Activated CD8-positive, alpha-beta T cell treated with anti-CD3 and anti-CD28 coated beads for 36 hours (primary cell): ENCODE measurements around the gene PRKX. TPM values are rescaled to one million over a fixed set of nuclear protein-coding genes. Genes with fewer than 3 reads are reported as not detected.
"Not testable (repeated sequence)": the region's sequence is repeated elsewhere in the genome, so short reads cannot be mapped to it uniquely, and the experiment has no call there.

Experiments used
- ATAC-seq: fragments of 200-7000 bp; cut with Tn5 transposase; one replicate; pipeline ENCODE4 v1.10.0; 2021; ENCODE audit warnings: mild to moderate bottlenecking, moderate library complexity
- CTCF ChIA-PET: fragments of 350-600 bp; sonication (Branson Sonifier 250); formaldehyde crosslinking; loops from one replicate; lab custom pipeline; 2021; ENCODE audit warnings: antibody characterized with exemption; lab: Charles Lee
- POLR2A ChIA-PET: fragments of 350-600 bp; sonication (Branson Sonifier 250); formaldehyde crosslinking; loops from one replicate; lab custom pipeline; 2021; ENCODE audit warnings: antibody characterized with exemption; lab: Charles Lee
- DNase-seq: peaks from one replicate; pipeline ENCODE4 v3.0.0-alpha.2; 2020
- H3K27ac Mint-ChIP-seq: one replicate; pipeline ENCODE4 v1.8.0; 2021; ENCODE audit warnings: mild to moderate bottlenecking, mixed read lengths
- H3K27me3 Mint-ChIP-seq: one replicate; pipeline ENCODE4 v1.8.0; 2021; ENCODE audit warnings: mixed read lengths
- H3K36me3 Mint-ChIP-seq: one replicate; pipeline ENCODE4 v1.8.0; 2021; ENCODE audit warnings: low read depth, mixed read lengths
- H3K4me1 Mint-ChIP-seq: one replicate; pipeline ENCODE4 v1.8.0; 2021; ENCODE audit warnings: low read depth, mixed read lengths
- H3K4me3 Mint-ChIP-seq: one replicate; pipeline ENCODE4 v1.8.0; 2021; ENCODE audit warnings: mild to moderate bottlenecking, moderate library complexity, mixed read lengths
- H3K9me3 Mint-ChIP-seq: one replicate; pipeline ENCODE4 v1.8.0; 2021; ENCODE audit warnings: mixed read lengths
- CTCF ChIP-seq: fragments of 200-600 bp; IDR thresholded peaks from one replicate; pipeline ENCODE4 v1.8.0; 2022; ENCODE audit warnings: antibody characterized with exemption, mild to moderate bottlenecking
- intact Hi-C: fragments of 100-400 bp; cut with micrococcal nuclease; formaldehyde crosslinking; loops from one replicate; pipeline ENCODE4 v1.10.0; 2022
- total RNA-seq, 2 experiments: library from RNA; stranded (reverse); gene quantifications; one replicate each; pipeline ENCODE4 v1.2.3, GENCODE V29; 2021

PRKX gene
- total RNA-seq, 2 experiments from 2014 or later: 54.4 to 59.9 TPM

DNA sequence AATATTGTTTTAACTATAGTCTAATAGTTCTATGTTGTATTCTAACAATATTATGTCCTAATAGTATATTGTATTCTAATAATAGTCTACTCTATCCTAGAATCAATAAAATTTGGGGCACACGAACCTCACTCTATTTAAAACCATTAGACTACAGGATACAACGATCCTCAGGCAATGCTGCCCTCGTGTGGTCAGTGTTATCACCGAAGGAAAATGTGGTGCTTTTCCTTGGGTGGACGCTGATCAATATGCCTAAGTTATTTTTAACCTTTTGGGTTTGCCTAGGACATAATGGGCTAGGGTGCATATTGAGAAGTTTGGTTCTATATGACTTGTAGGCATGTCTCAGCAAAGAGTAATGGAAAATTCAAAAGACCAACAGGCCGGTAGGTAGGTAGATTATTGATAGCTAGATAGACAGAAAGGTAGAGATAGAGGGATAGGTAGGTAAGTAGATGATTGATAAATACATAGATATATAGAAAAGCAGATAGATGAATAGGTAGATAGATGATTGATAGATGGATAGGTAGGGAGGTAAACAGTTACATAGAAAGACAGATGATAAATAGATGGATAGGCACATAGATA is 75.1 kb downstream of the PRKX start:
- intact Hi-C loops: no loop called here
- POLR2A ChIA-PET: no interaction called here
- DNase-seq: peak; percentile 29
- Mint-ChIP-seq H3K36me3 (peaks cover 22% of the 10 kb centered on the region), H3K27ac (no peak overlapping the region), H3K4me1 (no peaks in the 10 kb centered on the region), H3K4me3 (no peak overlapping the region), H3K9me3 (no peaks in the 10 kb centered on the region), H3K27me3 (no peaks in the 10 kb centered on the region)
- CTCF ChIA-PET: interaction anchor here (1.0 kb wide), 1 partner anchor 23 kb away, joined by 3 read pairs; no protein-coding TSS in a partner anchor
- ATAC-seq: no peak
- peak; percentile 46 for TF ChIP-seq CTCF

DNA sequence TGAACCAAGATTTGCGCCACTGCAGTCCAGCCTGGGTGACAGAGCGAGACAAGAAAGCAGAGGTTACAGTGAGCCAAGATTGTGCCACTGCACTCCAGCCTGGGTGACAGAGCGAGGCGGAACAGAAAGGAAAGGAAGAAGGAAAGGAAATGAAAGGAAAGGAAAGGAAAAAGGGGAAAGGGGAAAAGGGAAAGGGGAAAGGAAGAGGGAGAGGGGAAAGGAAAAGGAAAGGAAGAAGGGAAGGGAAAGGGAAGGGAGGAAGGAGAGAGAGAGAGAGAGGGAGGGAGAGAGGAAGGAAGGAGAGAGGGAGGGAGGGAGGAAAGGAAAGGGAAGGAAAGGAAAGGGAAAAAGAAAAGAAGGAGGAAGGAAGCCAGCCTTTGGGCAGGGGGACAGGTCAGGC is 76.6 kb downstream of the PRKX start:
- Mint-ChIP-seq H3K4me1 (no peaks in the 10 kb centered on the region), H3K9me3 (no peaks in the 10 kb centered on the region), H3K4me3 (no peak overlapping the region), H3K36me3 (peaks cover 26% of the 10 kb centered on the region), H3K27me3 (no peaks in the 10 kb centered on the region), H3K27ac (no peak overlapping the region)
- ATAC-seq (no peak), DNase-seq (no peak)
- intact Hi-C loops: no loop called here
- POLR2A ChIA-PET: no interaction called here
- no peak for TF ChIP-seq CTCF
- CTCF ChIA-PET: no interaction called here

GRCh38 chrX:3631196-3631595 is 82.3 kb downstream of the PRKX start:
- H3K9me3 Mint-ChIP-seq: no peaks in the 10 kb centered on the region
- intact Hi-C loops: no loop called here
- POLR2A ChIA-PET: no interaction called here
- H3K4me1 Mint-ChIP-seq: no peaks in the 10 kb centered on the region
- DNase-seq (no peak), ATAC-seq (no peak)
- no peak overlapping the region for H3K4me3 Mint-ChIP-seq
- H3K27ac Mint-ChIP-seq: no peak overlapping the region
- H3K36me3 Mint-ChIP-seq: peaks cover 40% of the 10 kb centered on the region
- H3K27me3 Mint-ChIP-seq: no peaks in the 10 kb centered on the region
- CTCF ChIA-PET: no interaction called here
- no peak for TF ChIP-seq CTCF

DNA sequence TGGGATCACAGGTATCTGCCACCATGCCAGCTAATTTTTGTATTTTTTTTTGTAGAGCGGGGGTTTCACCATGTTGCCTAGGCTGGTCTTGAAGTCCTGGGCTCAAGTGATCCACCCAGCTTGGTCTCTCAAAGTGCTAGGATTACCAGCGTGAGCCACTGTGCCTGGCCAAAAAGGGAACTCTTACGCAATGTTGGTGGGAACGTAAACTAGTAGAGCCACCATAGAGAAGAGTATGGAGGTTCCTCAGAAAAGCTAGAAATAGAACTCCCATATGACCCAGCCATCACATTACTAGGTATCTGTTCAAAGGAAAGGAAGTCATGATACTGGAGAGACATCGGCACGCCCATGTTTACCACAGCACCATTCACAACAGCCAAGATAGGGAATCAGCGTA is 85.9 kb downstream of the PRKX start:
- Mint-ChIP-seq H3K27me3 (no peaks in the 10 kb centered on the region), H3K4me1 (no peaks in the 10 kb centered on the region), H3K27ac (no peak overlapping the region), H3K36me3 (peaks cover 36% of the 10 kb centered on the region), H3K4me3 (no peak overlapping the region), H3K9me3 (no peaks in the 10 kb centered on the region)
- ChIA-PET CTCF (no interaction called here), POLR2A (no interaction called here)
- intact Hi-C loops: no loop called here
- no peak for ATAC-seq
- no peak for DNase-seq
- no peak for TF ChIP-seq CTCF

- CTCF ChIA-PET: no interaction called here
- DNase-seq (no peak), ATAC-seq (no peak)
- H3K9me3 Mint-ChIP-seq: no peaks in the 10 kb centered on the region
- no peak for TF ChIP-seq CTCF
- no peaks in the 10 kb centered on the region for H3K27me3 Mint-ChIP-seq
- no peak overlapping the region for H3K27ac Mint-ChIP-seq
- H3K4me3 Mint-ChIP-seq: no peak overlapping the region
- H3K36me3 Mint-ChIP-seq: peaks cover 19% of the 10 kb centered on the region
- no peaks in the 10 kb centered on the region for H3K4me1 Mint-ChIP-seq
- intact Hi-C loops: no loop called here
- POLR2A ChIA-PET: no interaction called here
Measured at GRCh38 chrX:3621414-3621813, 92.0 kb downstream of the PRKX start.

GRCh38 chrX:3611744-3612143 is 101.7 kb downstream of the PRKX start:
- POLR2A ChIA-PET, DNase-seq, H3K27me3 Mint-ChIP-seq, ATAC-seq, intact Hi-C loops, CTCF ChIA-PET, H3K4me1 Mint-ChIP-seq, H3K4me3 Mint-ChIP-seq, H3K27ac Mint-ChIP-seq, H3K9me3 Mint-ChIP-seq: not testable (repeated sequence)
- H3K36me3 Mint-ChIP-seq: peaks cover 16% of the 10 kb centered on the region
